ENCODE data around the gene TRPC4.

Gene TRPC4

DNA sequence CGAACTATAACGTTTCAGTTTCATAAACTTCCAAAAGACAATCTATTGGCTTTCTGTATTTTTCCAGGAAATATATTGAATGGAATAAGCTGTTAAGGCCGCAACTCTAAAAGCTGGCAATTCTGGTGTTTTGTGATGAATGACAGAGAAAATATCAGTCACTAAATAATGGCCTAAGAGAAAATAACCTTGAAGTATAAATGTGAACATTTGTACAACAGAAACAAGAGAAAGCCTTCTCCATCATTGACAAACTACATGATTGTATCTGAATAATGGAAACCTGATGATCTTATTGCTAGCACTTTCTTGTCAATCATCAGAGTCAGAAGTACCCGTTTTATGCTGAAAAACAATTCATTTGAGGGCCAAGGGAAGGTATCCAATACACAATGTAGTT is 134.3 kb downstream of the TRPC4 start:
- Mint-ChIP-seq H3K4me3 (no peak overlapping the region), H3K27me3 (no peaks in the 10 kb centered on the region), H3K9me3 (peaks cover 4% of the 10 kb centered on the region), H3K36me3 (no peaks in the 10 kb centered on the region), H3K27ac (no peak overlapping the region), H3K4me1 (no peaks in the 10 kb centered on the region)
- ATAC-seq (ENCODE audit: low read depth): no peak
- no peak for DNase-seq (ENCODE audit: low spot score in 2 of 2)

DNA sequence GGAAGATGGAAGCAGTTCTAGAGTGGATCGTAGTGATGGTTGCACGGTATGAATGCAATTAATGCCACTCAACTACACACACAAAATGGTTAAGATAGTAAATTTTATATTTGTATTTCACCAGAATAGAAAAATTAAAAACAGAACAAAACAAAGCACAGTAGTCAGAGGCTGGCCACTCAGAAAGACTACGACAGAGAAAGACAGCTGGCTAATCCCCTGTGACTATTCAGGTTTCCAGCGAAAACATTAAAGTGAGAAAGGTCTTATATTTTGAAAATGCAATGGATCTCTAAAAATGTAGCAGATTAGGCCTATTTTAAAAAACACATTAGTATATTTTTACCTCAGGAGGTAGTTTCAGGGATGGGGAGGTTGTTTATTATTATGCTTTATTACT is 139.7 kb downstream of the TRPC4 start:
- DNase-seq (ENCODE audit: low spot score in 2 of 2): no peak
- H3K27ac Mint-ChIP-seq: no peak overlapping the region
- H3K9me3 Mint-ChIP-seq: peaks cover 4% of the 10 kb centered on the region
- no peaks in the 10 kb centered on the region for H3K4me1 Mint-ChIP-seq
- no peaks in the 10 kb centered on the region for H3K27me3 Mint-ChIP-seq
- no peak overlapping the region for H3K4me3 Mint-ChIP-seq
- ATAC-seq (ENCODE audit: low read depth): no peak
- no peaks in the 10 kb centered on the region for H3K36me3 Mint-ChIP-seq

DNA sequence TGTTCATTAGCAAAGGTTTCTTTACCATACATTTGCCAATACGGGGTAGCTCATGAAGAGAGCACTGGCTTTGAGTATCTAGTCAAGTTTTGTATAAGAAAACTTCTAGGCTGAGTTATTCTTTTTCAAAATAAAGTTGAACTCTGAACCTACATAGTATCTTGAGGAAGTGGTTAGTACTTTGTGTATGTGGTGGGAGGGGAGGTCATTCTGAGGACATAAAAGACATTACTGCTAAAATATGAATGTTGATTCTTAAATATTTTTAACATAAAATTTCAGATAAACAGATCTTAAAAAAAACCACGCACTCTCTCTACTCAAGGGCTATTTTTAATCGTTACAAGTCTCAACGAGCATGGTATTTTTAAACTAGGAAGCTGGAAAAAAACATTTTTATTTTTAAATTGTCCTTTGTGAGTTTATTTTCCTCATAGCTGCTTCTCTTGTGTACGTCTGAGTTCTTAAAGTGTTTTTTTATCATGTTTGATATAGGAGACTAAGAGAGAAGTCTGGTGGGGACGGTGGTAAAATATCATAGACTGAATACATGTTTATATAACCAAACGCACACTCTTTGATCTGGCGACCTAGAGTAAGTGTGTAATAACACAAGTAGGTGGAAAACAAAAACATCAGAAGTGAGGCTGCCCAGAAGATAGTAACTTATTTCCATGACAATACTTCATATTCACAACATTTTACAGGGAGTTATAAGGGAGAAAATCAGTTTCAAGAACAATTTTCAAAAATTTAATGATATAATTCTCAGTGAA is 153.0 kb downstream of the TRPC4 start:
- H3K27me3 Mint-ChIP-seq: no peaks in the 10 kb centered on the region
- peaks cover 4% of the 10 kb centered on the region for H3K9me3 Mint-ChIP-seq
- H3K4me3 Mint-ChIP-seq: no peak overlapping the region
- DNase-seq (ENCODE audit: low spot score in 2 of 2): no peak
- no peak overlapping the region for H3K27ac Mint-ChIP-seq
- no peaks in the 10 kb centered on the region for H3K4me1 Mint-ChIP-seq
- no peaks in the 10 kb centered on the region for H3K36me3 Mint-ChIP-seq
- ATAC-seq (ENCODE audit: low read depth): no peak

DNA sequence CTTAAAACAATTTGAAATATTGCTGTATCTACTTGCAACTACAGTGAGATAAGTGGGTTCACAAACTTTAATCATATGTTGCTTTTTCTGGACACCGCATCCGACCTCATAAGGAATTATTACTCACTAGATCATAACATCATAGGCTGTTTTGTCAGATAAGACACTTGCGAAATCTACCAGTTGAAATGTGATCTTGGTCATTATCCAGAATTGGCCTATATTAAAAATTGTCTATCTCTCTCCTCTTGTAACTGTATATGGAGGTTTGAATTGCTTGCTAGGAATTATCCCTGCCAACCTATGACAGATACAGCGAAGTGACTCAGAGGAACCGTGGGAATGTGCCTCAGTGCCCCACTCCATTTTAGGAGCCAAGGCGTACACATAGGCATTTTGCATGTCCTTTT is 154.0 kb downstream of the TRPC4 start:
- DNase-seq (ENCODE audit: low spot score in 2 of 2) (no peak), ATAC-seq (ENCODE audit: low read depth) (no peak)
- H3K4me1 Mint-ChIP-seq: no peaks in the 10 kb centered on the region
- H3K9me3 Mint-ChIP-seq: peaks cover 4% of the 10 kb centered on the region
- no peaks in the 10 kb centered on the region for H3K36me3 Mint-ChIP-seq
- H3K4me3 Mint-ChIP-seq: no peak overlapping the region
- no peak overlapping the region for H3K27ac Mint-ChIP-seq
- H3K27me3 Mint-ChIP-seq: no peaks in the 10 kb centered on the region

DNA sequence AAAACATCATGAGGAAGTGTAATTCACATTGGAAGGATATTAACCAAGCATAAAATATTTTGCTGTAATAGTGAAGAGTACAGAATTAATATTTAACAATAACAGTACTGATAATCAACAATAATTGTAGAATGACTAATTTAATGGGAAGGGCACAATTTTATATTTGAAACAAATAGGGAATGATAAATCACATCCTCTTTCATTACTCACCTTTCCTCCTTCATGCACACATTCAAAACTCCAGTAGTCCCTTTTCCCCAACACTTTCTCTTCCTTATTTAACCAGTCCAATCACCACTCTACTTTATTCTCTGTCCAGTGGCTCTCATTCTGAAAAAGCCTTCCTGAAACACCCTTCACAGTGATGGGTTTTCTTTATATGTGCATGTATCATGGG is 160.3 kb downstream of the TRPC4 start:
- Mint-ChIP-seq H3K9me3 (no peaks in the 10 kb centered on the region), H3K4me3 (no peak overlapping the region), H3K27me3 (no peaks in the 10 kb centered on the region), H3K27ac (no peak overlapping the region), H3K4me1 (no peaks in the 10 kb centered on the region), H3K36me3 (no peaks in the 10 kb centered on the region)
- ATAC-seq (ENCODE audit: low read depth): no peak
- DNase-seq (ENCODE audit: low spot score in 2 of 2): no peak

DNA sequence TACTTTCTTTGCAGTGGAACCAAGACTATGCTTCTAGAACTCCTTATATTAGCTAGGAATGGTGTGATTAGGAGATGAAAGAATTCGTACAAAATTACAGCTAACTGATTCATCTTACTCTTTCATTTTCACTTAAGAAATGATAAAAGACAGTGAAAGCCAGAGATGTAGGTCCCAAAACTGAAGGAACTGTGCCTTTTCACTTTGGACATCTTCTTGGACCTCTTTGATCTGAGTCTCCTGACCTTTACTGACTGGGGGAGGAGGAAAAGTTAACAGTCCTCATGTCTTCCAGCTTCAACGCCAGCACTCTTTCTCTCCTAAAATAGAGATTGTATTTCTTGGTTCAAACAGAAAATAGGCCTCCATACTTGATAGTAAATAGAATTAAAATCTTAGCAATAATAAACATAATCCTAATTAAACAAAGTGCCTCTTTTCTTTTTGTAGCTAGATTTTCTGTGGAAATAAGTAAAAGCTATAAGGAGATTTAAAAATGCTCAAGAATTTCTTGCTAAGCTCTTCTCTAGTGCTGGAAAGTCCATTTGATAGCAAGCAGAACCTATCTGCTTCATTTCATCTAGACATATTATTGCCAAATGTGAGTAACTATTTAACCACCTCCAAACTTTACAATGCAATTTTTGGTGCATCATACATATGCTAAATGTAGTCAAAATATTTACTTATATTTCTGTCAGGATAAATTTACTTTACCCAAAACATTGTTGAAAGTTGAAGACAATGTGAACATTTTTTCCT is 161.7 kb downstream of the TRPC4 start:
- ATAC-seq (ENCODE audit: low read depth) (no peak), DNase-seq (ENCODE audit: low spot score in 2 of 2) (no peak)
- Mint-ChIP-seq H3K9me3 (no peaks in the 10 kb centered on the region), H3K4me1 (no peaks in the 10 kb centered on the region), H3K4me3 (no peak overlapping the region), H3K27ac (no peak overlapping the region), H3K27me3 (no peaks in the 10 kb centered on the region), H3K36me3 (no peaks in the 10 kb centered on the region)

DNA sequence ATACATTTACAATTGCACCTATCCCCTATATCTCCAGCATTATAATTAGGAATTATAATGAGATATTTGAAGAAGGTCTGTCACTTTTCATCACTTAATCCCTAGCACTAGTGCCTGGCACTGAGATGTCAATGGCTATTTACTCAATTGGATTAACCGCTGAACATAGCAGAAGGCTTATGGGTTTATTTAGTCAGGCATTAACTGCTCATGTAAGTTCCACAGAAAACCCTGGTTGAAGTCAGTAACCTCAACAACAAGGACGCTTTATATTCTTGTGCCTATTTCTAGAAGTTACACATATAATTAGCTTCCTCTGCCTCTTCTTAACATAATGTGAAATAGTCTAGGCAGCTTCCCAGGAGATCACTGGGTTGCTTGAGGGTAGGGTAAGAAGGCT is 163.5 kb downstream of the TRPC4 start:
- peaks cover 2% of the 10 kb centered on the region for H3K9me3 Mint-ChIP-seq
- H3K4me3 Mint-ChIP-seq: no peak overlapping the region
- DNase-seq (ENCODE audit: low spot score in 2 of 2): no peak
- H3K27ac Mint-ChIP-seq: no peak overlapping the region
- no peak for ATAC-seq (ENCODE audit: low read depth)
- no peaks in the 10 kb centered on the region for H3K36me3 Mint-ChIP-seq
- no peaks in the 10 kb centered on the region for H3K4me1 Mint-ChIP-seq
- H3K27me3 Mint-ChIP-seq: no peaks in the 10 kb centered on the region

DNA sequence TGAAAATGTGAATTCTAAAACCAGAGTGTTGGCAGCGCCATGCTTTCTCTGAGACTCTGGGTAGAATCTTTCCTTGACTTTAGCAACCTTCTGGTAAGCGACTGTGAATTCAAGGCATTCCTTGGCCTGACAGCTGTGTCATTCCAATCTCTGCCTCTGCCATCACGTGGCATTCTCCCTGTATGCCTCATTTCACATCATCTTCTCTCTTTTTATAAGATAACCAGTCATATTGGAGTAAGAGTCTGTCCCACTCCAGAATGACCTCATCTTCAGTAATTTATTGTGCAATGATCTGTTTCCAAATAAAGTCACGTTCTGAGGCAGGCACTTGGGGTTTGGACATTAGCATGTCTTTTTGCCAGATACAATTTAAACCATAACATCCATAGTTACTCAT is 167.6 kb downstream of the TRPC4 start:
- H3K4me3 Mint-ChIP-seq: no peak overlapping the region
- H3K36me3 Mint-ChIP-seq: no peaks in the 10 kb centered on the region
- no peak for ATAC-seq (ENCODE audit: low read depth)
- peaks cover 2% of the 10 kb centered on the region for H3K9me3 Mint-ChIP-seq
- H3K27me3 Mint-ChIP-seq: no peaks in the 10 kb centered on the region
- H3K27ac Mint-ChIP-seq: no peak overlapping the region
- DNase-seq (ENCODE audit: low spot score in 2 of 2): no peak
- no peaks in the 10 kb centered on the region for H3K4me1 Mint-ChIP-seq

DNA sequence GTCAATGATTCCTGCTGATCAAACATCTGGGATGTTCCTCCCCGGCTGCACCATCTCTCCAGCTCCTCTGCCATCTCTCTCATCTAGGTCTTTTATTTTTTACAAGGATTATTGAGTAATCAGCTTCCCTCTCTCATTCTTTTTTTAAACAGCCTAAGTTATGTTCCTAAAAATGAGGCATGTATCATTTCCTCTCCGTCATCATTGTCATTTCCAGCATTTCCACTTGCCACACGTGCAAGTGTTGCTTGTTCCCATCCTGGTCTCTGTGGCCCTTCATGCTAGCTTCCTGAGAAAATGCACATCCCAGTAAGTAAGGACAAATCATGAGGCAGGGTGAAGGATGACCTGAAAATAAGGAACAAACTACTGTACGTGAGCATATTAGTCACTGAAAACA is 168.3 kb downstream of the TRPC4 start:
- Mint-ChIP-seq H3K27me3 (no peaks in the 10 kb centered on the region), H3K4me3 (no peak overlapping the region), H3K27ac (no peak overlapping the region), H3K9me3 (peaks cover 4% of the 10 kb centered on the region), H3K4me1 (no peaks in the 10 kb centered on the region), H3K36me3 (no peaks in the 10 kb centered on the region)
- ATAC-seq (ENCODE audit: low read depth): no peak
- no peak for DNase-seq (ENCODE audit: low spot score in 2 of 2)

DNA sequence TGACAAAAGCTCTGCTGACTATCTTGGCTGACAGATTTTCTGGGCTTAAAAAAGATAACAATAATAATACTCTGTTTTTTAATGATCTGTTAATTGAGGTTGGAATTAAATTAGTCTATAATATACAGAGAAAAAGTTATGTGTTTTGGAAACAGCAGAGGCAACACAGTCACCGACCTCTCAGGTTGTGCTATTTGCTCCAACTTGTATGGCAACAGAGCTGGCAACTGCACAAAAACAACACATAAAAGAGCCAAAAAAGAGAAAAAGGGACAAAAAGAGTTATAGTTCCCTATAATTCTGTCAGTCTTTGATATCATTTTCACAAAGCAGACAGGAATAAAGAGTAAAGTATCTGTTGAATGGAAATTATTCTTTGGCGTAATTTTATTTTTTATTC is 168.7 kb downstream of the TRPC4 start:
- Mint-ChIP-seq H3K36me3 (no peaks in the 10 kb centered on the region), H3K27ac (no peak overlapping the region), H3K4me1 (no peaks in the 10 kb centered on the region), H3K4me3 (no peak overlapping the region), H3K27me3 (no peaks in the 10 kb centered on the region), H3K9me3 (peaks cover 4% of the 10 kb centered on the region)
- DNase-seq (ENCODE audit: low spot score in 2 of 2): no peak
- ATAC-seq (ENCODE audit: low read depth): no peak

DNA sequence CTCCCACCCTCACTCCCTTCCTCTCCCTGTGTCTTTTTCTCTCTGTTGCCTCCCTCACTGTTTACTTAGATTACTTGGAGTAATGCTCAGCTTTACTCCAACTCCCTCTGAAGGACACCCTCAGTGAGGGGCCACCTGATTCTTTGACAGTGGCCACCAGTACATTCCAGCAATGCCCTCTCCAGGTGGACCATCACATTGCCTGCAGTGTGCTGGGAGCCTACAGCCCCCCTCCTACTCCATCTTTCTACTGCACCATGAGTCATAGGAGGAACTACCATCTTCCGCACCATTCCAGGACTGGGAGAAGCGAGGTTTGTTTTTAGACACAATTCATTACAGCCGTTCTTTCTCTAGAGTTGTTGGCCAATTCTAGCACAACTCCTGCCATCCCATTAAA is 174.4 kb downstream of the TRPC4 start:
- no peaks in the 10 kb centered on the region for H3K36me3 Mint-ChIP-seq
- no peak overlapping the region for H3K27ac Mint-ChIP-seq
- no peak for ATAC-seq (ENCODE audit: low read depth)
- peaks cover 5% of the 10 kb centered on the region for H3K9me3 Mint-ChIP-seq
- no peaks in the 10 kb centered on the region for H3K27me3 Mint-ChIP-seq
- no peak overlapping the region for H3K4me3 Mint-ChIP-seq
- no peaks in the 10 kb centered on the region for H3K4me1 Mint-ChIP-seq
- no peak for DNase-seq (ENCODE audit: low spot score in 2 of 2)

DNA sequence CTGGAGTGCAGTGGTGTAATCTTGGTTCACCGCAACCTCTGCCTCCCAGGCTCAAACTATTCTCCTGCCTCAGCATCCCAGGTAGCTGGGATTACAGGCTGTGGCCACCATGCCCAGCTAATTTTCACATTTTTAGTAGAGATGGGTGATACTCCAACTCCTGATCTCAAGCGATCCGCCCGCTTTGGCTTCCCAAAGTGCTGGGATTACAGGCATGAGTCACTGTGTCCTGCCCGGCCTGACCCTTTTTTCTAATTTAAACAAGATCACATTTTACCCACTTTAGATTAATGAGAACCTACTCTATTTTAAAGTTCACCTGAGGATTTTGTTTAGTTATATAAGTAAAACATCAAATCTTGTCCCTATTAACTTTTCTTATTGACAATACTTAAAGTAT is 179.2 kb downstream of the TRPC4 start:
- Mint-ChIP-seq H3K36me3 (no peaks in the 10 kb centered on the region), H3K4me1 (no peaks in the 10 kb centered on the region)
- no peak for ATAC-seq (ENCODE audit: low read depth)

DNA sequence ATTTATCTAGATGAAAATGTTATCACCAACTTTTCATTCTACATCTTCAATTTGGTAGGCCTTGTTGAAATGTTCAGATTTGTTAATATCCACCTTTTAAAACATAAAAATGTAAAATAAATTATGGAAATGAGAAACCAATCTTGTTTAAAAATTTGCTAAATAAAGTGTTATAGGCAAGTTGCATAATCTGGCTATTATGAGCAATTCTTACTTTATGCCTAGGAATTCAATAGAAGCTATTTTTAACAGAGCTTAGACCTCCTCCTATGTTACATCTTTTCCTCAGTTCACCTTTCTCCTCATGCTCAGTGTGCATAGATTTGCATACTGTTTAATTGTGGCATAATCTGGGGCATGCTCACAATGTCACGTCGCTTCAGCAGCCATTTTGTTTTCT is 183.1 kb downstream of the TRPC4 start:
- Mint-ChIP-seq H3K4me3 (no peak overlapping the region), H3K27me3 (no peaks in the 10 kb centered on the region), H3K9me3 (no peaks in the 10 kb centered on the region), H3K36me3 (no peaks in the 10 kb centered on the region), H3K27ac (no peak overlapping the region), H3K4me1 (no peaks in the 10 kb centered on the region)
- no peak for ATAC-seq (ENCODE audit: low read depth)
- DNase-seq (ENCODE audit: low spot score in 2 of 2): no peak

More for the DNA sequence above, 179.2 kb downstream of the TRPC4 start:
- no peak for DNase-seq (ENCODE audit: low spot score in 2 of 2)
- Mint-ChIP-seq H3K27me3 (no peaks in the 10 kb centered on the region), H3K4me3 (no peak overlapping the region), H3K9me3 (peaks cover 3% of the 10 kb centered on the region), H3K27ac (no peak overlapping the region)

DNA sequence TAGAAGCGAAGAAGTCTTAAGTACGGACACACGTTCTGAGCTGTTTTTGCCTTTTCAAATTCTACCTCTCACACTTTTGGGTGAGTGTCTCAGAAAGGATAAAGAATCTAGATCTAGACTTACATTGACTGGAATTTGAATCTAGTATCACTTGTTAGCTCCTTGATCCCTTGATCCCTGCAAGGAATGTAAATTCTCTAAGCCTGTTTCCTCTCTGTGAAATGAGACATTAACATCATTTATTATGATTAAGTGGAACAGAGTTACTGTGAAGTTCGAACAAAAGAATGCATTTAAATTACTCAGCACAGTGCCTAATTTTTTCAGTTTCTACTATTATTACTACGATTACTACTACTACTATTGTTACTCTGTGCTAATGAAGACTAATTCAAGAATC is 184.4 kb downstream of the TRPC4 start:
- H3K4me1 Mint-ChIP-seq: no peaks in the 10 kb centered on the region
- no peaks in the 10 kb centered on the region for H3K27me3 Mint-ChIP-seq
- H3K36me3 Mint-ChIP-seq: no peaks in the 10 kb centered on the region
- H3K9me3 Mint-ChIP-seq: no peaks in the 10 kb centered on the region
- no peak overlapping the region for H3K4me3 Mint-ChIP-seq
- DNase-seq (ENCODE audit: low spot score in 2 of 2) (no peak), ATAC-seq (ENCODE audit: low read depth) (no peak)
- H3K27ac Mint-ChIP-seq: no peak overlapping the region

DNA sequence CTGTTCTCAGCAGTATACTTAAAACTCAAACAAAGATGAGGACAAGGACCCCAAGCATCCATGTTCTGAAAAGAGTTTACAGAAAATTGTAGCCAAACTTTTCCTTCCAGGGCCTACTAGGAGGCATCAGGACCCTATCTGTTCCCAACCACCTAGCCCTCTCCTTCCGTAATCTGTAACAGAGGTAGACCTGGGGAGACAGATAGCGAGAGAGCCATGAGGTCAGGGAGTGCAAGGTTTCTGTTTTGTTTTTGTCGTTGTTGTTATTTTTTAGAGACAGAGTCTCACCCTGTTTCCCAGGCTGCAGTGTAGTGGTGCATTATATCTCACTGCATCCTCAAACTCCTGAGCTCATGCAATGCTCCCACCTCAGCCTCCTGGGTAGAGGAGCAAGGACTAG is 187.1 kb downstream of the TRPC4 start:
- Mint-ChIP-seq H3K4me1 (no peaks in the 10 kb centered on the region), H3K9me3 (no peaks in the 10 kb centered on the region), H3K4me3 (no peak overlapping the region), H3K27me3 (no peaks in the 10 kb centered on the region), H3K27ac (no peak overlapping the region), H3K36me3 (no peaks in the 10 kb centered on the region)
- ATAC-seq (ENCODE audit: low read depth) (no peak), DNase-seq (ENCODE audit: low spot score in 2 of 2) (no peak)

Measured in memory B cell (primary cell).